Panc1 (cell line): Measurements from ENCODE around the gene CDC6.

Source experiments
- POLR2AphosphoS5 ChIP-seq: IDR thresholded peaks from 2 replicates; pipeline ENCODE4 v1.6.1; 2012; ENCODE audit warnings: mild to moderate bottlenecking, low read depth, low read length, moderate library complexity
- TCF7L2 ChIP-seq: IDR thresholded peaks from 2 replicates; pipeline ENCODE4 v1.6.1; 2011; ENCODE audit warnings: mild to moderate bottlenecking, low read depth, low read length, inconsistent platforms
- TF ChIP-seq, protein P1 (sequence below): fragments of 450-650 bp; IDR thresholded peaks from 2 replicates; pipeline ENCODE4 v1.5.1; 2017; ENCODE audit warnings: mild to moderate bottlenecking
- TF ChIP-seq, protein P2 (sequence below), 2 experiments: IDR thresholded peaks; 2 replicates each; pipeline ENCODE4 v1.6.1; 2011 to 2012; ENCODE audit warnings: low read depth in 2 of 2, control low read depth in 1 of 2, low read length in 1 of 2, mild to moderate bottlenecking in 1 of 2, moderate library complexity in 1 of 2; ENCODE audit not compliant: insufficient read depth in 1 of 2

DNA sequence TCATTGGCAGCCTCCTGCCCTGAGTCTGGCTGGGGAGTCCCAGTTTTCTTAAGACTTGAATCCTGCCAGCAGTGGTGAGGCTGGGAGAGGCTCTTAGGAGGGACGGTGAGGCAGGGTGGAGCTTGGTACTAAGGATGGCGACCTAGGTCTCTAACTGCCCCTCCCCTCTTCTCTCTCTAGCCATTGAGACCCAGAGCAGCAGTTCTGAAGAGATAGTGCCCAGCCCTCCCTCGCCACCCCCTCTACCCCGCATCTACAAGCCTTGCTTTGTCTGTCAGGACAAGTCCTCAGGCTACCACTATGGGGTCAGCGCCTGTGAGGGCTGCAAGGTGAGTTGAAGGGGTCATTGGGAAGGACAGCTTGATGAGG, 60.4 kb downstream of the CDC6 start:
- TF ChIP-seq, protein P1, sequence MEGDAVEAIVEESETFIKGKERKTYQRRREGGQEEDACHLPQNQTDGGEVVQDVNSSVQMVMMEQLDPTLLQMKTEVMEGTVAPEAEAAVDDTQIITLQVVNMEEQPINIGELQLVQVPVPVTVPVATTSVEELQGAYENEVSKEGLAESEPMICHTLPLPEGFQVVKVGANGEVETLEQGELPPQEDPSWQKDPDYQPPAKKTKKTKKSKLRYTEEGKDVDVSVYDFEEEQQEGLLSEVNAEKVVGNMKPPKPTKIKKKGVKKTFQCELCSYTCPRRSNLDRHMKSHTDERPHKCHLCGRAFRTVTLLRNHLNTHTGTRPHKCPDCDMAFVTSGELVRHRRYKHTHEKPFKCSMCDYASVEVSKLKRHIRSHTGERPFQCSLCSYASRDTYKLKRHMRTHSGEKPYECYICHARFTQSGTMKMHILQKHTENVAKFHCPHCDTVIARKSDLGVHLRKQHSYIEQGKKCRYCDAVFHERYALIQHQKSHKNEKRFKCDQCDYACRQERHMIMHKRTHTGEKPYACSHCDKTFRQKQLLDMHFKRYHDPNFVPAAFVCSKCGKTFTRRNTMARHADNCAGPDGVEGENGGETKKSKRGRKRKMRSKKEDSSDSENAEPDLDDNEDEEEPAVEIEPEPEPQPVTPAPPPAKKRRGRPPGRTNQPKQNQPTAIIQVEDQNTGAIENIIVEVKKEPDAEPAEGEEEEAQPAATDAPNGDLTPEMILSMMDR: no peak
- no peak for TF ChIP-seq POLR2AphosphoS5
- TF ChIP-seq, protein P2, sequence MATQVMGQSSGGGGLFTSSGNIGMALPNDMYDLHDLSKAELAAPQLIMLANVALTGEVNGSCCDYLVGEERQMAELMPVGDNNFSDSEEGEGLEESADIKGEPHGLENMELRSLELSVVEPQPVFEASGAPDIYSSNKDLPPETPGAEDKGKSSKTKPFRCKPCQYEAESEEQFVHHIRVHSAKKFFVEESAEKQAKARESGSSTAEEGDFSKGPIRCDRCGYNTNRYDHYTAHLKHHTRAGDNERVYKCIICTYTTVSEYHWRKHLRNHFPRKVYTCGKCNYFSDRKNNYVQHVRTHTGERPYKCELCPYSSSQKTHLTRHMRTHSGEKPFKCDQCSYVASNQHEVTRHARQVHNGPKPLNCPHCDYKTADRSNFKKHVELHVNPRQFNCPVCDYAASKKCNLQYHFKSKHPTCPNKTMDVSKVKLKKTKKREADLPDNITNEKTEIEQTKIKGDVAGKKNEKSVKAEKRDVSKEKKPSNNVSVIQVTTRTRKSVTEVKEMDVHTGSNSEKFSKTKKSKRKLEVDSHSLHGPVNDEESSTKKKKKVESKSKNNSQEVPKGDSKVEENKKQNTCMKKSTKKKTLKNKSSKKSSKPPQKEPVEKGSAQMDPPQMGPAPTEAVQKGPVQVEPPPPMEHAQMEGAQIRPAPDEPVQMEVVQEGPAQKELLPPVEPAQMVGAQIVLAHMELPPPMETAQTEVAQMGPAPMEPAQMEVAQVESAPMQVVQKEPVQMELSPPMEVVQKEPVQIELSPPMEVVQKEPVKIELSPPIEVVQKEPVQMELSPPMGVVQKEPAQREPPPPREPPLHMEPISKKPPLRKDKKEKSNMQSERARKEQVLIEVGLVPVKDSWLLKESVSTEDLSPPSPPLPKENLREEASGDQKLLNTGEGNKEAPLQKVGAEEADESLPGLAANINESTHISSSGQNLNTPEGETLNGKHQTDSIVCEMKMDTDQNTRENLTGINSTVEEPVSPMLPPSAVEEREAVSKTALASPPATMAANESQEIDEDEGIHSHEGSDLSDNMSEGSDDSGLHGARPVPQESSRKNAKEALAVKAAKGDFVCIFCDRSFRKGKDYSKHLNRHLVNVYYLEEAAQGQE (IDR thresholded peaks at IDR 0.05; ENCODE audit: insufficient read depth in 1 of 2, low read depth in 2 of 2, low read length in 1 of 2): no peak
- no peak for TF ChIP-seq TCF7L2
